HL-60 (cell line): ENCODE measurements around the gene TMEM201.

Source experiments
- POLR2AphosphoS5 ChIP-seq: IDR thresholded peaks from 2 replicates; pipeline ENCODE4 v1.6.1; 2012; ENCODE audit warnings: low read depth
- SPI1 ChIP-seq: IDR thresholded peaks from 2 replicates; pipeline ENCODE4 v1.6.1; 2012; ENCODE audit warnings: low read depth, mild to moderate bottlenecking, borderline replicate concordance
- TF ChIP-seq, protein P1 (sequence below): IDR thresholded peaks from one replicate; pipeline ENCODE4 v1.5.1; 2011; ENCODE audit warnings: low read length, control low read depth, inconsistent platforms; ENCODE audit not compliant: insufficient read depth
- TF ChIP-seq, protein P2 (sequence below): IDR thresholded peaks from 2 replicates; pipeline ENCODE4 v1.6.1; 2012; ENCODE audit warnings: low read depth; ENCODE audit not compliant: insufficient replicate concordance

DNA sequence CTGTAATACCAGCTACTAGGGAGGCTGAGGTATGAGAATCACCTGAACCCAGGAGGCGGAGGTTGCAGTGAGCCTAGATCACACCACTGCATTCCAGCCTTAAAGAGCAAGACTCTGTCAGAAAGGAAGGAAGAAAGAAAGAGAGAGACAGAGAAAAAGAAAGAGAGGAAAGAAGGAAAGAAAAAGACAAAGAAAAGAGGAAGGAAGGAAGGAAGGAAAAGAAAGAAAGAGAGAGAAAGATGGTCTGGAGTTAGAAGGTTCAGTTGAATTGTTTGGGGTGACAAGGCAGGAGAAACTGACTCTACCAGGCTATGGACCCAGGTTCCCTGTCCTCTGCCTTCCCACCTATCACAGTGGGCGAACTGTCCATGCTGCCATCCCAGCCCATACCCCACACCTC lies 35.4 kb downstream of the TMEM201 start:
- TF ChIP-seq, protein P1, sequence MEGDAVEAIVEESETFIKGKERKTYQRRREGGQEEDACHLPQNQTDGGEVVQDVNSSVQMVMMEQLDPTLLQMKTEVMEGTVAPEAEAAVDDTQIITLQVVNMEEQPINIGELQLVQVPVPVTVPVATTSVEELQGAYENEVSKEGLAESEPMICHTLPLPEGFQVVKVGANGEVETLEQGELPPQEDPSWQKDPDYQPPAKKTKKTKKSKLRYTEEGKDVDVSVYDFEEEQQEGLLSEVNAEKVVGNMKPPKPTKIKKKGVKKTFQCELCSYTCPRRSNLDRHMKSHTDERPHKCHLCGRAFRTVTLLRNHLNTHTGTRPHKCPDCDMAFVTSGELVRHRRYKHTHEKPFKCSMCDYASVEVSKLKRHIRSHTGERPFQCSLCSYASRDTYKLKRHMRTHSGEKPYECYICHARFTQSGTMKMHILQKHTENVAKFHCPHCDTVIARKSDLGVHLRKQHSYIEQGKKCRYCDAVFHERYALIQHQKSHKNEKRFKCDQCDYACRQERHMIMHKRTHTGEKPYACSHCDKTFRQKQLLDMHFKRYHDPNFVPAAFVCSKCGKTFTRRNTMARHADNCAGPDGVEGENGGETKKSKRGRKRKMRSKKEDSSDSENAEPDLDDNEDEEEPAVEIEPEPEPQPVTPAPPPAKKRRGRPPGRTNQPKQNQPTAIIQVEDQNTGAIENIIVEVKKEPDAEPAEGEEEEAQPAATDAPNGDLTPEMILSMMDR, result no peak
- TF ChIP-seq, protein P2, sequence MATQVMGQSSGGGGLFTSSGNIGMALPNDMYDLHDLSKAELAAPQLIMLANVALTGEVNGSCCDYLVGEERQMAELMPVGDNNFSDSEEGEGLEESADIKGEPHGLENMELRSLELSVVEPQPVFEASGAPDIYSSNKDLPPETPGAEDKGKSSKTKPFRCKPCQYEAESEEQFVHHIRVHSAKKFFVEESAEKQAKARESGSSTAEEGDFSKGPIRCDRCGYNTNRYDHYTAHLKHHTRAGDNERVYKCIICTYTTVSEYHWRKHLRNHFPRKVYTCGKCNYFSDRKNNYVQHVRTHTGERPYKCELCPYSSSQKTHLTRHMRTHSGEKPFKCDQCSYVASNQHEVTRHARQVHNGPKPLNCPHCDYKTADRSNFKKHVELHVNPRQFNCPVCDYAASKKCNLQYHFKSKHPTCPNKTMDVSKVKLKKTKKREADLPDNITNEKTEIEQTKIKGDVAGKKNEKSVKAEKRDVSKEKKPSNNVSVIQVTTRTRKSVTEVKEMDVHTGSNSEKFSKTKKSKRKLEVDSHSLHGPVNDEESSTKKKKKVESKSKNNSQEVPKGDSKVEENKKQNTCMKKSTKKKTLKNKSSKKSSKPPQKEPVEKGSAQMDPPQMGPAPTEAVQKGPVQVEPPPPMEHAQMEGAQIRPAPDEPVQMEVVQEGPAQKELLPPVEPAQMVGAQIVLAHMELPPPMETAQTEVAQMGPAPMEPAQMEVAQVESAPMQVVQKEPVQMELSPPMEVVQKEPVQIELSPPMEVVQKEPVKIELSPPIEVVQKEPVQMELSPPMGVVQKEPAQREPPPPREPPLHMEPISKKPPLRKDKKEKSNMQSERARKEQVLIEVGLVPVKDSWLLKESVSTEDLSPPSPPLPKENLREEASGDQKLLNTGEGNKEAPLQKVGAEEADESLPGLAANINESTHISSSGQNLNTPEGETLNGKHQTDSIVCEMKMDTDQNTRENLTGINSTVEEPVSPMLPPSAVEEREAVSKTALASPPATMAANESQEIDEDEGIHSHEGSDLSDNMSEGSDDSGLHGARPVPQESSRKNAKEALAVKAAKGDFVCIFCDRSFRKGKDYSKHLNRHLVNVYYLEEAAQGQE, result no peak
- TF ChIP-seq POLR2AphosphoS5, result no peak
- TF ChIP-seq SPI1, result no peak
